ENCODE measurements around the gene PROZ.

- TF ChIP-seq EZH2 (IDR thresholded peaks at IDR 0.05) (no peak), POLR2AphosphoS5 (IDR thresholded peaks at IDR 0.05; ENCODE audit: borderline replicate concordance, low read depth, low read length) (no peak), FOXP2 (optimal IDR thresholded peaks at IDR 0.05; ENCODE audit: control extremely low read depth, extremely low read length, insufficient read depth) (no peak)
Measured at GRCh38 chr13:113176822-113177221, 18.4 kb downstream of the PROZ start.
